ENCODE data around the gene FTL. TPM values are rescaled to one million over a fixed set of nuclear protein-coding genes. Genes with fewer than 3 reads are reported as not detected.

FTL gene
- total RNA-seq, 1 donor from 2014 or later, result 1,701 TPM

DNA sequence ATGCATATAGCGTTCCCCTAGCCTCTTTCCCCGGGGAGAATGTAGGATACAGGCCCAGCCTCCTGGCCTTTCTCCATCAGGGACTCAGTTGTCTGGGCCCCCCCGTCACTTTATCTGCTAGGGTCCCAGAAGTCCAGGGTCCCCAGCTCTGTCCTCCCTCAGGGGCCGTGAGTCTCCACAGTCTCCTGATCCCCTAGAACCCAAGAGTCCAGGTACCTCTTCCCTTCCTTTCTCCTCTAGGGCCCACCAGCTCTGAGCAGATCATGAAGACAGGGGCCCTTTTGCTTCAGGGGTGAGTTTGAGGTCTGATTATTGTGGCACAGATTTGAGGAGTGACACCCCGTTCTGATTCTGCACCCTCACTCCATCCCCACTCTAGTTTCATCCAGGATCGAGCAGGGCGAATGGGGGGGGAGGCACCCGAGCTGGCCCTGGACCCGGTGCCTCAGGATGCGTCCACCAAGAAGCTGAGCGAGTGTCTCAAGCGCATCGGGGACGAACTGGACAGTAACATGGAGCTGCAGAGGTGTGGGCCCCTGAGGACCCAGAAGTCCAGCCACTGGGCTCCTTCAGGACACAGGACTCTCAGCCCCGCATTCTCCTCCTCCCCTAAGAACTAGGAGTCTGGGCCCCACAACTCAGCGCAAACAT lies 9.7 kb upstream of the FTL start:
- DNase-seq (ENCODE audit: low read depth), result no peak

DNA sequence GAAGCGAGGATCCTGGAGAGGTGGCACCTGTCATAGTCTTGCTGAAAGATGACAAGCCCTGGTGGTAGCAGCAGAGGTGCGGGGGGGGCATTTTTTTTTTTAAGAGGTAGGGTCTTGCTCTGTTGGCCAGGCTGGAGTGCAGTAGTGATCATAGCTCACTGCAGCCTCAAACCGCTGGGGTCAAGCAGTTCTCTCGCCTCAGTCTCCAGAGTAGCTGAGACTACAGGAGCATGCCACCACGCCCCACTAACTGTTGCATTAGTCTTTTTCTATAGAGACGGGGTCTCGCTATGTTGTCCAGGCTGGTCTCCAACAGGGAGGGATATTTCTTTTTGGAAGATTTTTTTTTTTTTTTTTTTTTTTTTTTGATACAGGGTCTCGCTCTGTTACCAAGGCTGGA lies 7.1 kb upstream of the FTL start:
- peaks cover 2% of the 10 kb centered on the region for H3K36me3 ChIP-seq (ENCODE audit: control insufficient read depth, insufficient read depth, low read length)
- H3K27me3 ChIP-seq (ENCODE audit: control insufficient read depth, insufficient read depth, low read length), result no peaks in the 10 kb centered on the region
- H3K4me3 ChIP-seq (ENCODE audit: low read depth, low read length), result no peak overlapping the region
- FAIRE-seq (no peak), DNase-seq (ENCODE audit: low read depth) (no peak)
- TF ChIP-seq, protein P1, sequence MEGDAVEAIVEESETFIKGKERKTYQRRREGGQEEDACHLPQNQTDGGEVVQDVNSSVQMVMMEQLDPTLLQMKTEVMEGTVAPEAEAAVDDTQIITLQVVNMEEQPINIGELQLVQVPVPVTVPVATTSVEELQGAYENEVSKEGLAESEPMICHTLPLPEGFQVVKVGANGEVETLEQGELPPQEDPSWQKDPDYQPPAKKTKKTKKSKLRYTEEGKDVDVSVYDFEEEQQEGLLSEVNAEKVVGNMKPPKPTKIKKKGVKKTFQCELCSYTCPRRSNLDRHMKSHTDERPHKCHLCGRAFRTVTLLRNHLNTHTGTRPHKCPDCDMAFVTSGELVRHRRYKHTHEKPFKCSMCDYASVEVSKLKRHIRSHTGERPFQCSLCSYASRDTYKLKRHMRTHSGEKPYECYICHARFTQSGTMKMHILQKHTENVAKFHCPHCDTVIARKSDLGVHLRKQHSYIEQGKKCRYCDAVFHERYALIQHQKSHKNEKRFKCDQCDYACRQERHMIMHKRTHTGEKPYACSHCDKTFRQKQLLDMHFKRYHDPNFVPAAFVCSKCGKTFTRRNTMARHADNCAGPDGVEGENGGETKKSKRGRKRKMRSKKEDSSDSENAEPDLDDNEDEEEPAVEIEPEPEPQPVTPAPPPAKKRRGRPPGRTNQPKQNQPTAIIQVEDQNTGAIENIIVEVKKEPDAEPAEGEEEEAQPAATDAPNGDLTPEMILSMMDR (IDR thresholded peaks at IDR 0.05; ENCODE audit: insufficient read depth, low read length, severe bottlenecking), result no peak

More for the DNA sequence above, 9.7 kb upstream of the FTL start:
- peak overlapping the region; percentile 73 for H3K4me3 ChIP-seq (ENCODE audit: low read depth, low read length)
- no peak for FAIRE-seq
- TF ChIP-seq, protein P1 (IDR thresholded peaks at IDR 0.05; ENCODE audit: insufficient read depth, low read length, severe bottlenecking), result no peak
- H3K36me3 ChIP-seq (ENCODE audit: control insufficient read depth, insufficient read depth, low read length), result peaks cover 2% of the 10 kb centered on the region
- H3K27me3 ChIP-seq (ENCODE audit: control insufficient read depth, insufficient read depth, low read length), result no peaks in the 10 kb centered on the region

DNA sequence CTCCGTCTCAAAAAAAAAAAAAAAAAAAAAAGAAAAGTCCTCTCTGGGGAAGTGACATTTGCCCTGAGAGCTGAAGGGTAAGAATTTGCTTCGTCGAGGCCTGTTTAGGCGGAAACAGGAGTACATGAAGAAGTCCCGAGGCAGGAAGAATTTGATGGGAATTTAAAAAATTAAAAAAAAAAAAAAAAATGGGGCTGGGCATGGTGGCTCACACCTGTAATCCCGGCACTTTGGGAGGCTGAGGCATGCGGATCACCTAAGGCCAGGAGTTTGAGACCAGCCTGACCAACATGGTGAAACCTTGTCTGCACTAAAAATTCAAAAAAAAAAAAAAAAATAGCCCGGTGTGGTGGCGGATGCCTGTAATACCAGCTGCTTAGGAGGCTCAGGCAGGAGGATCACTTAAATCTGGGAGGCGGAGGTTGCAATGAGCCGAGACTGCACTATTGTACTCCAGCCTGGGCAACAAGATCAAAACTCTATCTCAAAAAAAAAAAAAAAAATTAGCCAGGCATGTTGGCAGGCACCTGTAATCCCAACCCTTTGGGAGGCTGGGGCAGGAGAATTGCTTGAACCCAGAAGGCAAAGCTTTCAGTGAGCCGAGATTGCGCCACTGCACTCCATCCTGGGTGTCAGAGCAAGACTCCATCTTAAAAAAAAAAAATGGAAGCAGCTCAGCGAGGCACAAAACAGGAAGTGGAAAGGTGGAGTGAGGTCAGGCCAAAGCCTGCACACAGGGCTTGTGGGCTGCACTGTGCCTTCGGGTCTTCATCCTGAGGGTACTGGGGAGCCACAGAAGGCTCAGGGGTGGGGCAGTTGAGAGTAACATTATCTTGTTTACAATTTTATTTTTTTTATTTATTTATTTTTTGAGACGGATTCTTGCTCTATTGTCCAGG lies 5.5 kb upstream of the FTL start:
- no peak for FAIRE-seq
- no peak overlapping the region for H3K4me3 ChIP-seq (ENCODE audit: low read depth, low read length)
- DNase-seq (ENCODE audit: low read depth), result no peak
- no peaks in the 10 kb centered on the region for H3K27me3 ChIP-seq (ENCODE audit: control insufficient read depth, insufficient read depth, low read length)
- TF ChIP-seq, protein P1 (IDR thresholded peaks at IDR 0.05; ENCODE audit: insufficient read depth, low read length, severe bottlenecking), result no peak
- peaks cover 2% of the 10 kb centered on the region for H3K36me3 ChIP-seq (ENCODE audit: control insufficient read depth, insufficient read depth, low read length)

DNA sequence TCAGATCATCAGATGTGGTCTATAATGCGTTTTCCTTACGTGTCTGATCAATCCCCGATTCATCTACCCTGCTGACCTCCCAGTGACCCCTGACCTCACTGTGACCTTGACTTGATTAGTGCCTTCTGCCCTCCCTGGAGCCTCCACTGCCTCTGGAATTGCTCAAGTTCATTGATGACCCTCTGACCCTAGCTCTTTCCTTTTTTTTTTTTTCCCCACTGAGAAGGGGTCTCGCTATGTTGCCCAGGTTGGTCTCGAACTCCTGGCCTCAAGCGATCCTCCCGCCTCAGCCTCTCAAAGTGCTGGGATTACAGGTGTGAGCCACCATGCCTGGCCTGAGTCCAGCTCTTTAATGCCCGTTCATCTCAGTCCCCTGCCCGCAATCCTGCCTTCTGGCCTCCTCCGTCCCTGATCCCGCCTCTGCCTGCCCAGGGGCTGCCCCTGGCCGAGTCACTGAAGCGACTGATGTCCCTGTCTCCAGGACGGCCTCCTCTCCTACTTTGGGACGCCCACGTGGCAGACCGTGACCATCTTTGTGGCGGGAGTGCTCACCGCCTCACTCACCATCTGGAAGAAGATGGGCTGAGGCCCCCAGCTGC lies 4.0 kb upstream of the FTL start:
- DNase-seq (ENCODE audit: low read depth), result no peak
- no peak for FAIRE-seq
- Histone ChIP-seq H3K36me3 (ENCODE audit: control insufficient read depth, insufficient read depth, low read length) (peaks cover 4% of the 10 kb centered on the region), H3K4me3 (ENCODE audit: low read depth, low read length) (no peak overlapping the region), H3K27me3 (ENCODE audit: control insufficient read depth, insufficient read depth, low read length) (no peaks in the 10 kb centered on the region)
- TF ChIP-seq, protein P1 (IDR thresholded peaks at IDR 0.05; ENCODE audit: insufficient read depth, low read length, severe bottlenecking), result no peak

DNA sequence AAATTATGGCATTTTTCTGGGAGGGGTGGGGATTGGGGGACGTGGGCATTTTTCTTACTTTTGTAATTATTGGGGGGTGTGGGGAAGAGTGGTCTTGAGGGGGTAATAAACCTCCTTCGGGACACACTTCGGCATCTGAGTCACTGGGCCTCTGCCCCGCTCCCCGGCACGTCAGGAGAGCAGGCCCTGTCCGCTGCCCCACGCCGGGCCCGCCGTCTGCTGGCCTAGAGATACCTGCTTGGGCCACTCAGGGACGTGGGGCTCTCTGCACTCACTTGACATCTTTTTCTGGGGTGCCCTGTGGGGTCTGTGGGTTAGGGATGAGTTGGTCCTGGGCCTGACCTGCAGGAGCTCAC lies 3.5 kb upstream of the FTL start:
- TF ChIP-seq, protein P1 (IDR thresholded peaks at IDR 0.05; ENCODE audit: insufficient read depth, low read length, severe bottlenecking), result no peak
- no peak for FAIRE-seq
- Histone ChIP-seq H3K27me3 (ENCODE audit: control insufficient read depth, insufficient read depth, low read length) (no peaks in the 10 kb centered on the region), H3K4me3 (ENCODE audit: low read depth, low read length) (no peak overlapping the region), H3K36me3 (ENCODE audit: control insufficient read depth, insufficient read depth, low read length) (peaks cover 2% of the 10 kb centered on the region)
- no peak for DNase-seq (ENCODE audit: low read depth)
